ENCODE results near the gene ARHGDIB. TPM values are rescaled to one million over a fixed set of nuclear protein-coding genes. Genes with fewer than 3 reads are reported as not detected.

ARHGDIB gene
- total RNA-seq, 2 experiments from 2014 or later, result 569 to 737 TPM

DNA sequence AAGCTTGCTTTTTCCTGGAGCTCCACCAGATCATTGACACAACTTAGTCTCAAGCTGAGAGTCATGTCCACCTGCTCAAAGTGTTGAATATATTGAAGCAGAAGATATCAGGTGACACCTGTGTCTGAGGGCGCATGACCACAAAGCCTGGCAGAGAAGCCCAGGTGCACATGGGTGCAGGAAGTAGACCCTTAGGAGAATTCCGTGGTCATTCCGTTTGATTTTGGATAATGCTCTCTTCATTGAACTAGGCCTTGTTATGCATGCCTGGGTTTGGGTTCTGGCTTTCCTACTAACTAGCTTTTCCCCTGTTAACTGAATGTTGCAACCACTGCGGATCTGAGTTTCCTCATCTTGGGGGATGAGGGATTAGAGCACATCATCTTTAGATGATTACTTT is 7.1 kb downstream of the ARHGDIB start:
- H3K4me3 ChIP-seq (ENCODE audit: low read depth, low read length, poor library complexity, severe bottlenecking), result peak overlapping the region; percentile 72
- DNase-seq (ENCODE audit: low spot score), result peak; percentile 79
- H2AFZ ChIP-seq (ENCODE audit: low read length), result no peak overlapping the region
- H3K9me2 ChIP-seq (ENCODE audit: insufficient read depth, low read length), result no peaks in the 10 kb centered on the region
- peaks cover 57% of the 10 kb centered on the region for H4K20me1 ChIP-seq (ENCODE audit: insufficient read depth, low read length)
- POLR2A ChIA-PET, result interaction anchor here (0.7 to 1.2 kb wide), 6 partner anchors 9 to 183 kb away, joined by 3 to 4 read pairs (median 3); a partner anchor contains a TSS
- no peak for TF ChIP-seq EZH2phosphoT487 (IDR thresholded peaks at IDR 0.05; ENCODE audit: borderline replicate concordance, low read depth, low read length)
- TF ChIP-seq, protein P1, sequence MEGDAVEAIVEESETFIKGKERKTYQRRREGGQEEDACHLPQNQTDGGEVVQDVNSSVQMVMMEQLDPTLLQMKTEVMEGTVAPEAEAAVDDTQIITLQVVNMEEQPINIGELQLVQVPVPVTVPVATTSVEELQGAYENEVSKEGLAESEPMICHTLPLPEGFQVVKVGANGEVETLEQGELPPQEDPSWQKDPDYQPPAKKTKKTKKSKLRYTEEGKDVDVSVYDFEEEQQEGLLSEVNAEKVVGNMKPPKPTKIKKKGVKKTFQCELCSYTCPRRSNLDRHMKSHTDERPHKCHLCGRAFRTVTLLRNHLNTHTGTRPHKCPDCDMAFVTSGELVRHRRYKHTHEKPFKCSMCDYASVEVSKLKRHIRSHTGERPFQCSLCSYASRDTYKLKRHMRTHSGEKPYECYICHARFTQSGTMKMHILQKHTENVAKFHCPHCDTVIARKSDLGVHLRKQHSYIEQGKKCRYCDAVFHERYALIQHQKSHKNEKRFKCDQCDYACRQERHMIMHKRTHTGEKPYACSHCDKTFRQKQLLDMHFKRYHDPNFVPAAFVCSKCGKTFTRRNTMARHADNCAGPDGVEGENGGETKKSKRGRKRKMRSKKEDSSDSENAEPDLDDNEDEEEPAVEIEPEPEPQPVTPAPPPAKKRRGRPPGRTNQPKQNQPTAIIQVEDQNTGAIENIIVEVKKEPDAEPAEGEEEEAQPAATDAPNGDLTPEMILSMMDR (conservative IDR thresholded peaks at IDR 0.05; ENCODE audit: low read length), result no peak
- peaks cover 98% of the 10 kb centered on the region for H3K4me1 ChIP-seq (ENCODE audit: insufficient read depth, low read length, poor library complexity, severe bottlenecking)
- peaks cover 87% of the 10 kb centered on the region for H3K36me3 ChIP-seq (ENCODE audit: insufficient read depth, low read length)
- no peaks in the 10 kb centered on the region for H3K9me3 ChIP-seq (ENCODE audit: low read length)
- intact Hi-C loops (cut with micrococcal nuclease; ENCODE audit: unreplicated experiment), result loop anchor here (10.0 kb wide), 3 partner anchors 549 to 931 kb away; partner anchors contain the start of gene STRAP
- BruUV-seq (replicated peaks), result no TSS peak
- CTCF ChIA-PET (ENCODE audit: unreplicated experiment), result interaction anchor here (0.5 to 0.6 kb wide), 2 partner anchors 38 to 180 kb away, joined by 3 read pairs; a partner anchor contains a TSS
- peaks cover 100% of the 10 kb centered on the region for H3K79me2 ChIP-seq (ENCODE audit: insufficient read depth, low read depth, low read length)
- H3K27ac ChIP-seq (ENCODE audit: low read depth, low read length, poor library complexity, severe bottlenecking), result peak overlapping the region; percentile 97
- peak overlapping the region; percentile 94 for H3K4me2 ChIP-seq (ENCODE audit: low read length)

DNA sequence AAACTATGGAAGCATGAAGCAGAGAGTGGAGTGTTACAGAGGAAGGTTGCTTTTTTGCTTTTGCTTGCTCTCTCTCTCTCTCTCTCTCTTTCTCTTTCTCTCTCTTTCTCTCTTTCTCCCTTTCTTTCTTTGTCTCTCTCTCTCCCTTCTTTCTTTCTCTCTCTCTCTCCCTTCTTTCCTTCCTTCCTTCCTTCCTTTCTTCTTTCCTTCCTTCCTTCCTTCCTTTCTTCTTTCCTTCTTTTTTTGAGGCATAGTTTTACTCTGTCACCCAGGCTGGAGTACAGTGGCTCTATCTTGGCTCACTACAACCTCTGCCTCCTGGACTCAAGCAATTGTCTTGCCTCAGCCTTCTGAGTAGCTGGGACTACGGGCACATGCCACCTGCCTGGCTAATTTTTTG is 7.6 kb downstream of the ARHGDIB start:
- no peaks in the 10 kb centered on the region for H3K9me2 ChIP-seq (ENCODE audit: insufficient read depth, low read length)
- peaks cover 98% of the 10 kb centered on the region for H3K4me1 ChIP-seq (ENCODE audit: insufficient read depth, low read length, poor library complexity, severe bottlenecking)
- no peak overlapping the region for H2AFZ ChIP-seq (ENCODE audit: low read length)
- peak overlapping the region; percentile 97 for H3K27ac ChIP-seq (ENCODE audit: low read depth, low read length, poor library complexity, severe bottlenecking)
- no TSS peak for BruUV-seq (replicated peaks)
- intact Hi-C loops (cut with micrococcal nuclease; ENCODE audit: unreplicated experiment), result loop anchor here (10.0 kb wide), 3 partner anchors 549 to 931 kb away; partner anchors contain the start of gene STRAP
- no peak for DNase-seq (ENCODE audit: low spot score)
- ChIA-PET CTCF (ENCODE audit: unreplicated experiment) (interaction anchor here (0.6 kb wide), 1 partner anchor 179 kb away, joined by 3 read pairs; a partner anchor contains a TSS), POLR2A (interaction anchor here (0.6 to 1.2 kb wide), 6 partner anchors 9 to 183 kb away, joined by 3 to 4 read pairs (median 3); a partner anchor contains a TSS)
- no peaks in the 10 kb centered on the region for H3K9me3 ChIP-seq (ENCODE audit: low read length)
- peak overlapping the region; percentile 72 for H3K4me3 ChIP-seq (ENCODE audit: low read depth, low read length, poor library complexity, severe bottlenecking)
- peaks cover 100% of the 10 kb centered on the region for H3K79me2 ChIP-seq (ENCODE audit: insufficient read depth, low read depth, low read length)
- TF ChIP-seq, protein P1 (conservative IDR thresholded peaks at IDR 0.05; ENCODE audit: low read length), result no peak
- no peak for TF ChIP-seq EZH2phosphoT487 (IDR thresholded peaks at IDR 0.05; ENCODE audit: borderline replicate concordance, low read depth, low read length)
- H4K20me1 ChIP-seq (ENCODE audit: insufficient read depth, low read length), result peaks cover 52% of the 10 kb centered on the region
- H3K36me3 ChIP-seq (ENCODE audit: insufficient read depth, low read length), result peaks cover 86% of the 10 kb centered on the region
- H3K4me2 ChIP-seq (ENCODE audit: low read length), result peak overlapping the region; percentile 94

DNA sequence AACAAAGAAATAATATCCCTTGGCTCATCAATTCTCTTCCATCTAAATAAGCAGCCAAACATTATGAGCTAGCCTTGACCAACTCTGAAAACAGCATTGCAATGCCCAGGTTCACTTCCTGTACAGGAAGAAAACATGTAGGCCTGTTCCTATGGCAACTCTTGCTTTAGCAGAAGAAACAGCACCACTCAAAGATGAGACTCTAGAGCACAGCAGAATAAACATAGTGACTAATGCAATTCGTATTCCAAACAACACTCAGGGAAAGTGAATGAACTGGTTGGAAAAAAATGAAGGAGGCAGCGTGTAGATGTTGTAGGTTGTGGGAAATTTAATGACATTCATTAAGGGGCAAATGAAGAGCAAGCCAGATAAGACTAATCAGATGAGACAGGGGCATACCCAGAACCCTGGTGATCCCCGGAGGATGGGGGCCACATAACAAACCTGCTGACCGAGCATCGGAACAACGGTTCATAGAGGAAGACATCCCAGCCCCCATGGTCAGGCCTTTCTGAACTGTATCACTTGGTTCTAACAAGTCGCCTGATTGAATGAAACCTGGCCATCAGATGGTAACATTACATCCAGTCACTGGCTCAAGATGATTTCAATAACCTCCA is 9.0 kb downstream of the ARHGDIB start:
- peak overlapping the region; percentile 72 for H3K4me3 ChIP-seq (ENCODE audit: low read depth, low read length, poor library complexity, severe bottlenecking)
- peaks cover 98% of the 10 kb centered on the region for H3K79me2 ChIP-seq (ENCODE audit: insufficient read depth, low read depth, low read length)

More for the DNA sequence above, 9.0 kb downstream of the ARHGDIB start:
- H3K36me3 ChIP-seq (ENCODE audit: insufficient read depth, low read length), result peaks cover 86% of the 10 kb centered on the region
- POLR2A ChIA-PET, result interaction anchor here (0.6 to 1.2 kb wide), 4 partner anchors 10 to 666 kb away, joined by 3 to 7 read pairs (median 3); partner anchors contain the start of gene ARHGDIB
- peak overlapping the region; percentile 97 for H3K27ac ChIP-seq (ENCODE audit: low read depth, low read length, poor library complexity, severe bottlenecking)
- H3K9me3 ChIP-seq (ENCODE audit: low read length), result no peaks in the 10 kb centered on the region
- H3K9me2 ChIP-seq (ENCODE audit: insufficient read depth, low read length), result no peaks in the 10 kb centered on the region
- intact Hi-C loops (cut with micrococcal nuclease; ENCODE audit: unreplicated experiment), result loop anchor here (10.0 kb wide), 3 partner anchors 548 to 932 kb away; partner anchors contain the start of gene STRAP
- CTCF ChIA-PET (ENCODE audit: unreplicated experiment), result no interaction called here
- H2AFZ ChIP-seq (ENCODE audit: low read length), result no peak overlapping the region
- no TSS peak for BruUV-seq (replicated peaks)
- H4K20me1 ChIP-seq (ENCODE audit: insufficient read depth, low read length), result peaks cover 42% of the 10 kb centered on the region
- peak overlapping the region; percentile 94 for H3K4me2 ChIP-seq (ENCODE audit: low read length)
- no peak for TF ChIP-seq EZH2phosphoT487 (IDR thresholded peaks at IDR 0.05; ENCODE audit: borderline replicate concordance, low read depth, low read length)
- TF ChIP-seq, protein P1 (conservative IDR thresholded peaks at IDR 0.05; ENCODE audit: low read length), result no peak
- H3K4me1 ChIP-seq (ENCODE audit: insufficient read depth, low read length, poor library complexity, severe bottlenecking), result peaks cover 99% of the 10 kb centered on the region
- peak; percentile 77 for DNase-seq (ENCODE audit: low spot score)

Measured in OCI-LY7 (cell line).